Measurements from ENCODE around the gene NUCB2. TPM values are rescaled to one million over a fixed set of nuclear protein-coding genes. Genes with fewer than 3 reads are reported as not detected.

The NUCB2 gene
- total and polyA plus RNA-seq, 2 donors (not counting 3 experiments of a cell fraction or from before 2014, with no cell fraction given) = 41.9 to 114 TPM

DNA sequence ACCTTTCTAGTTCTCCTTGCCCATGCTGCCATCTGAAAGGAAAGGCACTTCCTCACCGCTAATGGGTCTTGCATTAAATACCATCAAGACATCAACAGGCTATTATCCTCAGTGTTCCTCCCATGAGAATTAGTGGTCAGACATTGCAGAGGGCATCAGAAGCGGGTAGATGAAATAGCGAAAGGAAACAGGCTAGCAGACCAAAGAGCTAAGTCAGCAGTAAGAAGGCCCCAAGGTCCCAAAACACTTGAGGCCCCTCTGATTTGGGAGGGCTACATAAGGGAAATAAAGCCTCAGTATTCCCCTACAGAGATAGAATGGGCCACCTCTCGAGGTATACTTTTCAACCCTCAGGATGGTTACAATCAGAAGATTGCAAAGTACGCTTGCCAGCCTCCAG, 99.0 kb downstream of the NUCB2 start:
- no peak overlapping the region for H3K4me2 ChIP-seq (ENCODE audit: insufficient read depth, low read length)
- ChIA-PET POLR2A (no interaction called here), CTCF (interaction anchor here (1.4 kb wide), 1 partner anchor 8 kb away, joined by 8 read pairs; no protein-coding TSS in a partner anchor)
- TF ChIP-seq POLR2A (IDR thresholded peaks at IDR 0.05; ENCODE audit: low read depth, low read length) = no peak
- TF ChIP-seq POLR2AphosphoS5 (IDR thresholded peaks at IDR 0.05; ENCODE audit: insufficient read depth, low read depth, low read length) = no peak
- TF ChIP-seq, protein P1, sequence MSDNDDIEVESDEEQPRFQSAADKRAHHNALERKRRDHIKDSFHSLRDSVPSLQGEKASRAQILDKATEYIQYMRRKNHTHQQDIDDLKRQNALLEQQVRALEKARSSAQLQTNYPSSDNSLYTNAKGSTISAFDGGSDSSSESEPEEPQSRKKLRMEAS (IDR thresholded peaks at IDR 0.05; ENCODE audit: insufficient read depth, insufficient read length) = no peak
- no peak for TF ChIP-seq JUN (IDR thresholded peaks at IDR 0.05; ENCODE audit: borderline replicate concordance, insufficient read depth, insufficient read length, low read depth)
- TF ChIP-seq, protein P2, sequence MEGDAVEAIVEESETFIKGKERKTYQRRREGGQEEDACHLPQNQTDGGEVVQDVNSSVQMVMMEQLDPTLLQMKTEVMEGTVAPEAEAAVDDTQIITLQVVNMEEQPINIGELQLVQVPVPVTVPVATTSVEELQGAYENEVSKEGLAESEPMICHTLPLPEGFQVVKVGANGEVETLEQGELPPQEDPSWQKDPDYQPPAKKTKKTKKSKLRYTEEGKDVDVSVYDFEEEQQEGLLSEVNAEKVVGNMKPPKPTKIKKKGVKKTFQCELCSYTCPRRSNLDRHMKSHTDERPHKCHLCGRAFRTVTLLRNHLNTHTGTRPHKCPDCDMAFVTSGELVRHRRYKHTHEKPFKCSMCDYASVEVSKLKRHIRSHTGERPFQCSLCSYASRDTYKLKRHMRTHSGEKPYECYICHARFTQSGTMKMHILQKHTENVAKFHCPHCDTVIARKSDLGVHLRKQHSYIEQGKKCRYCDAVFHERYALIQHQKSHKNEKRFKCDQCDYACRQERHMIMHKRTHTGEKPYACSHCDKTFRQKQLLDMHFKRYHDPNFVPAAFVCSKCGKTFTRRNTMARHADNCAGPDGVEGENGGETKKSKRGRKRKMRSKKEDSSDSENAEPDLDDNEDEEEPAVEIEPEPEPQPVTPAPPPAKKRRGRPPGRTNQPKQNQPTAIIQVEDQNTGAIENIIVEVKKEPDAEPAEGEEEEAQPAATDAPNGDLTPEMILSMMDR (IDR thresholded peaks at IDR 0.05; ENCODE audit: extremely low read depth in 1 of 2, insufficient read depth in 1 of 2, low read depth in 1 of 2, low read length in 2 of 2) = no peak
- TF ChIP-seq FOS (IDR thresholded peaks at IDR 0.05; ENCODE audit: borderline replicate concordance, insufficient read depth, low read length) = no peak
- no peak for TF ChIP-seq GATA2 (IDR thresholded peaks at IDR 0.05; ENCODE audit: insufficient read depth, insufficient read length, low read depth, low read length)
- TF ChIP-seq MYC (IDR thresholded peaks at IDR 0.05; ENCODE audit: low read depth, low read length) = no peak
- no peak for TF ChIP-seq EZH2 (IDR thresholded peaks at IDR 0.05; ENCODE audit: borderline replicate concordance, low read depth, low read length, severe bottlenecking)
- intact Hi-C loops (cut with micrococcal nuclease) = no loop called here
- no peak overlapping the region for H2AFZ ChIP-seq (ENCODE audit: low read depth, low read length)
- peaks cover 11% of the 10 kb centered on the region for H3K9me3 ChIP-seq (replicated peaks; ENCODE audit: control insufficient read depth, insufficient read depth, low read length)
- DNase-seq (ENCODE audit: low read depth, low spot score) (no peak), FAIRE-seq (no peak)
- no peak overlapping the region for H3K27ac ChIP-seq (ENCODE audit: insufficient read depth, low read depth, low read length)
- H3K4me3 ChIP-seq (replicated peaks in 1 of 3; ENCODE audit: insufficient read depth in 1 of 3, low read depth in 1 of 3, low read length in 3 of 3) = no peak overlapping the region
- no peak overlapping the region for H3K9ac ChIP-seq (replicated peaks; ENCODE audit: extremely low read depth, insufficient read depth, low read length)
- H3K9me1 ChIP-seq (replicated peaks; ENCODE audit: control insufficient read depth, extremely low read depth, insufficient read depth, low read length) = no peaks in the 10 kb centered on the region
- dilution Hi-C loops (cut with MboI; ENCODE audit: extremely low pct_ligation_motif_present, low sequenced_read_pairs) = no loop called here
- BruUV-seq (replicated peaks) = no TSS peak
- no peaks in the 10 kb centered on the region for H3K27me3 ChIP-seq (ENCODE audit: control insufficient read depth in 2 of 2, insufficient read depth in 2 of 2, low read length in 2 of 2)
- no peaks in the 10 kb centered on the region for H4K20me1 ChIP-seq (replicated peaks; ENCODE audit: control insufficient read depth, extremely low read depth, insufficient read depth, low read length)
- H3K36me3 ChIP-seq (ENCODE audit: control insufficient read depth in 2 of 2, extremely low read depth in 1 of 2, insufficient read depth in 2 of 2, low read length in 2 of 2) = no peaks in the 10 kb centered on the region
- H3K79me2 ChIP-seq (ENCODE audit: control insufficient read depth, insufficient read depth, low read length) = no peaks in the 10 kb centered on the region
- no peaks in the 10 kb centered on the region for H3K4me1 ChIP-seq (ENCODE audit: control insufficient read depth, extremely low read depth, insufficient read depth, low read length)
